ENCODE data around the gene AP4S1.

- TF ChIP-seq, protein P1, sequence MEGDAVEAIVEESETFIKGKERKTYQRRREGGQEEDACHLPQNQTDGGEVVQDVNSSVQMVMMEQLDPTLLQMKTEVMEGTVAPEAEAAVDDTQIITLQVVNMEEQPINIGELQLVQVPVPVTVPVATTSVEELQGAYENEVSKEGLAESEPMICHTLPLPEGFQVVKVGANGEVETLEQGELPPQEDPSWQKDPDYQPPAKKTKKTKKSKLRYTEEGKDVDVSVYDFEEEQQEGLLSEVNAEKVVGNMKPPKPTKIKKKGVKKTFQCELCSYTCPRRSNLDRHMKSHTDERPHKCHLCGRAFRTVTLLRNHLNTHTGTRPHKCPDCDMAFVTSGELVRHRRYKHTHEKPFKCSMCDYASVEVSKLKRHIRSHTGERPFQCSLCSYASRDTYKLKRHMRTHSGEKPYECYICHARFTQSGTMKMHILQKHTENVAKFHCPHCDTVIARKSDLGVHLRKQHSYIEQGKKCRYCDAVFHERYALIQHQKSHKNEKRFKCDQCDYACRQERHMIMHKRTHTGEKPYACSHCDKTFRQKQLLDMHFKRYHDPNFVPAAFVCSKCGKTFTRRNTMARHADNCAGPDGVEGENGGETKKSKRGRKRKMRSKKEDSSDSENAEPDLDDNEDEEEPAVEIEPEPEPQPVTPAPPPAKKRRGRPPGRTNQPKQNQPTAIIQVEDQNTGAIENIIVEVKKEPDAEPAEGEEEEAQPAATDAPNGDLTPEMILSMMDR (IDR thresholded peaks at IDR 0.05; ENCODE audit: insufficient read depth, low read length, poor library complexity, severe bottlenecking) = no peak
- TF ChIP-seq EZH2phosphoT487 (conservative IDR thresholded peaks at IDR 0.05; ENCODE audit: low read length) = no peak
These were observed 677 bp upstream of the AP4S1 start for GRCh38 chr14:31024577-31025366.

Data from SU-DHL-6 (cell line).